DOHH2 (cell line): ENCODE data around the gene KLK13.

ENCODE experiments used
- H3F3A ChIP-seq: fragments of 200-600 bp; sonication (generic), shearing (Covaris generic); 2 replicates; pipeline ENCODE4 v1.6.0; 2016; ENCODE audit warnings: antibody characterized with exemption, mild to moderate bottlenecking; ENCODE audit not compliant: control insufficient read depth, insufficient read depth
- H3K27ac ChIP-seq: fragments of 200-600 bp; sonication (generic); 2 replicates; pipeline ENCODE4 v1.5.1; 2014; ENCODE audit warnings: low read depth, mild to moderate bottlenecking, low read length, moderate library complexity
- H3K27me3 ChIP-seq: fragments of 200-600 bp; sonication (generic); 2 replicates; pipeline ENCODE4 v1.6.1; 2014; ENCODE audit warnings: mild to moderate bottlenecking, low read length, mixed read lengths; ENCODE audit not compliant: control insufficient read depth
- H3K36me3 ChIP-seq: fragments of 200-600 bp; sonication (generic); 2 replicates; pipeline ENCODE4 v1.6.1; 2014; ENCODE audit warnings: mild to moderate bottlenecking, low read length, moderate library complexity, mixed read lengths; ENCODE audit not compliant: control insufficient read depth
- H3K4me1 ChIP-seq: fragments of 200-600 bp; sonication (generic); 2 replicates; pipeline ENCODE4 v1.6.1; 2014; ENCODE audit warnings: mild to moderate bottlenecking, low read length, mixed read lengths; ENCODE audit not compliant: control insufficient read depth
- H3K4me2 ChIP-seq: fragments of 200-600 bp; sonication (generic); 2 replicates; pipeline ENCODE4 v1.6.0; 2014; ENCODE audit warnings: mild to moderate bottlenecking, low read length, moderate library complexity
- H3K4me3 ChIP-seq: fragments of 200-600 bp; sonication (generic); 2 replicates; pipeline ENCODE4 v1.5.1; 2014; ENCODE audit warnings: mild to moderate bottlenecking, low read length, mixed read lengths
- H3K79me2 ChIP-seq: fragments of 200-600 bp; sonication (generic); 2 replicates; pipeline ENCODE4 v1.6.1; 2014; ENCODE audit warnings: mild to moderate bottlenecking, low read length, mixed read lengths; ENCODE audit not compliant: control insufficient read depth
- H3K9me2 ChIP-seq: fragments of 200-600 bp; sonication (generic); replicated peaks from 2 replicates; pipeline ENCODE4 v1.6.1; 2014; ENCODE audit warnings: mild to moderate bottlenecking, low read length, mixed read lengths; ENCODE audit not compliant: control insufficient read depth
- H3K9me3 ChIP-seq: fragments of 200-600 bp; sonication (generic); 2 replicates; pipeline ENCODE4 v1.6.1; 2014; ENCODE audit warnings: antibody characterized with exemption, low read length, mixed read lengths; ENCODE audit not compliant: control insufficient read depth, insufficient read depth
- H4K20me1 ChIP-seq: fragments of 200-600 bp; sonication (generic); 2 replicates; pipeline ENCODE4 v1.6.0; 2014; ENCODE audit warnings: low read depth, mild to moderate bottlenecking, antibody characterized with exemption, low read length, moderate library complexity; ENCODE audit not compliant: control insufficient read depth, insufficient read depth
- EZH2phosphoT487 ChIP-seq: fragments of 200-600 bp; sonication (generic); IDR thresholded peaks from 2 replicates; pipeline ENCODE4 v1.6.1; 2017; ENCODE audit warnings: borderline replicate concordance, mild to moderate bottlenecking, antibody characterized with exemption, low read length, moderate library complexity, mixed read lengths
- TF ChIP-seq, protein P1 (sequence below): fragments of 200-600 bp; sonication (generic); IDR thresholded peaks from one replicate; pipeline ENCODE4 v1.5.1; 2014; ENCODE audit warnings: antibody characterized with exemption, mild to moderate bottlenecking, low read depth, low read length; ENCODE audit not compliant: poor library complexity, severe bottlenecking

Gene KLK13

DNA sequence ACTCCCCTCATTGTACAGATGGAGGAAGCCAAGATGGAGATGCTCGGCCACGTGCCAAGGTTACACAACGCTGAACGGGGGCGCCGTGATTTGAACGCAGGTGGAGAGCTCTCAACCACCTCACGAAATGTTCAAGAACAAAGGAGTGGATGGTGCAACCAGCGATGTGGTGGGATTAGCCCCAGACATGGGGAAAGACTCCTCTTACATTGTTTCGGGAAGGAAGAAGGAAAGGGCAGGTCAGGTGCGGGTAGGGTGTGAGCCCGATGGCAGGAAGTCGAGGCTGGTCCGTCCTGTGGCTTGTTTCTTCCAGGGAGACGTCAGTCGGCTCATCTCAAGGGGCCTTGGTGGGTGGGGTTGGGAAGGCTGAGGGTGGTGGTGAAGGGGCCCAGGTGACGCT lies 24.9 kb upstream of the KLK13 start:
- TF ChIP-seq, protein P1, sequence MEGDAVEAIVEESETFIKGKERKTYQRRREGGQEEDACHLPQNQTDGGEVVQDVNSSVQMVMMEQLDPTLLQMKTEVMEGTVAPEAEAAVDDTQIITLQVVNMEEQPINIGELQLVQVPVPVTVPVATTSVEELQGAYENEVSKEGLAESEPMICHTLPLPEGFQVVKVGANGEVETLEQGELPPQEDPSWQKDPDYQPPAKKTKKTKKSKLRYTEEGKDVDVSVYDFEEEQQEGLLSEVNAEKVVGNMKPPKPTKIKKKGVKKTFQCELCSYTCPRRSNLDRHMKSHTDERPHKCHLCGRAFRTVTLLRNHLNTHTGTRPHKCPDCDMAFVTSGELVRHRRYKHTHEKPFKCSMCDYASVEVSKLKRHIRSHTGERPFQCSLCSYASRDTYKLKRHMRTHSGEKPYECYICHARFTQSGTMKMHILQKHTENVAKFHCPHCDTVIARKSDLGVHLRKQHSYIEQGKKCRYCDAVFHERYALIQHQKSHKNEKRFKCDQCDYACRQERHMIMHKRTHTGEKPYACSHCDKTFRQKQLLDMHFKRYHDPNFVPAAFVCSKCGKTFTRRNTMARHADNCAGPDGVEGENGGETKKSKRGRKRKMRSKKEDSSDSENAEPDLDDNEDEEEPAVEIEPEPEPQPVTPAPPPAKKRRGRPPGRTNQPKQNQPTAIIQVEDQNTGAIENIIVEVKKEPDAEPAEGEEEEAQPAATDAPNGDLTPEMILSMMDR, result no peak
- TF ChIP-seq EZH2phosphoT487, result no peak
- no peak overlapping the region for H3K4me2 ChIP-seq
- H3K9me2 ChIP-seq, result no peaks in the 10 kb centered on the region
- no peaks in the 10 kb centered on the region for H3K4me1 ChIP-seq
- H3K79me2 ChIP-seq, result no peaks in the 10 kb centered on the region
- H3K27me3 ChIP-seq, result no peaks in the 10 kb centered on the region
- no peaks in the 10 kb centered on the region for H3K36me3 ChIP-seq
- no peaks in the 10 kb centered on the region for H3F3A ChIP-seq
- no peak overlapping the region for H3K27ac ChIP-seq
- no peaks in the 10 kb centered on the region for H3K9me3 ChIP-seq
- H3K4me3 ChIP-seq, result no peak overlapping the region
- no peaks in the 10 kb centered on the region for H4K20me1 ChIP-seq

GRCh38 chr19:51086153-51086850 lies 21.4 kb upstream of the KLK13 start:
- no peaks in the 10 kb centered on the region for H3K9me2 ChIP-seq
- no peaks in the 10 kb centered on the region for H3K36me3 ChIP-seq
- H3K79me2 ChIP-seq, result no peaks in the 10 kb centered on the region
- no peaks in the 10 kb centered on the region for H4K20me1 ChIP-seq
- no peaks in the 10 kb centered on the region for H3K27me3 ChIP-seq
- H3K27ac ChIP-seq, result no peak overlapping the region
- H3K9me3 ChIP-seq, result no peaks in the 10 kb centered on the region
- H3K4me3 ChIP-seq, result no peak overlapping the region
- TF ChIP-seq, protein P1, result no peak
- TF ChIP-seq EZH2phosphoT487, result no peak
- H3K4me1 ChIP-seq, result no peaks in the 10 kb centered on the region
- no peaks in the 10 kb centered on the region for H3F3A ChIP-seq
- no peak overlapping the region for H3K4me2 ChIP-seq

DNA sequence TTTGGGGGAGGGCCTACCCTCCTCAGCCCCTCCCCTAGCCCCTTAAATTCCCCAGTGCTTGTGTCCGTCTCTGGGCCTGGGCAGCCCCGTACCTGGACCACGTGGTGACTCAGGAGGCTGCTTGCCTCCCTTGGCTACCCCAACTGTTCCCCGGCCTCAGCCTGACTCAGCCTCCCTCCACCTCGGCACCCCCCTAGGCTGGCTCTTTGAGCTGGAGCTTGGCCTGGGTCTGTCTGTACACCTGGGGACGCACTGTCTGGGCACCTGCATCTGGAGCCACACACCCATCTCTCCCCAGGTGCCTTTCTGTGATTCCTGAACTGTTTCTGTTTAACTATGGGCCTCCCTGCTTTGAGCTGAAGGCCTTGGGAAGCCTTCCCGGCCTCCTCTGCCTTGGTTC lies 19.6 kb upstream of the KLK13 start:
- Histone ChIP-seq H3K79me2 (no peaks in the 10 kb centered on the region), H3K36me3 (no peaks in the 10 kb centered on the region), H3K4me1 (no peaks in the 10 kb centered on the region), H3K4me3 (no peak overlapping the region), H3K27me3 (no peaks in the 10 kb centered on the region), H3K9me3 (no peaks in the 10 kb centered on the region), H3K4me2 (no peak overlapping the region), H3K9me2 (no peaks in the 10 kb centered on the region), H3K27ac (no peak overlapping the region), H3F3A (no peaks in the 10 kb centered on the region), H4K20me1 (no peaks in the 10 kb centered on the region)
- TF ChIP-seq EZH2phosphoT487, result no peak
- TF ChIP-seq, protein P1, result no peak
